H1 (cell line): Measurements from ENCODE around the gene RASA1. TPM values are rescaled to one million over a fixed set of nuclear protein-coding genes. Genes with fewer than 3 reads are reported as not detected.

ENCODE experiments used
- CTCF ChIA-PET: fragments of 300-600 bp; sonication (Branson Sonifier 250); formaldehyde crosslinking; loops from one replicate; lab custom pipeline; 2021; ENCODE audit not compliant: partially characterized antibody; lab: Charles Lee
- POLR2A ChIA-PET: fragments of 300-600 bp; sonication (Branson Sonifier 250); formaldehyde crosslinking; loops from one replicate; lab custom pipeline; 2021; ENCODE audit warnings: inconsistent platforms; ENCODE audit not compliant: partially characterized antibody; lab: Charles Lee
- DNase-seq, 2 experiments: peaks; one replicate each; pipeline versions ENCODE4 v3.0.0 to v3.0.0-alpha.2; 2010 to 2022; ENCODE audit warnings: low spot score in 2 of 2, low read depth in 1 of 2, mixed read lengths in 1 of 2
- FAIRE-seq: peaks from 2 replicates; lab custom pipeline; 2011; peaks lifted over from hg19 to GRCh38; lab: Jason Lieb, UNC
- H2AFZ ChIP-seq: 2 replicates; pipeline ENCODE4 v1.8.1; 2012; ENCODE audit warnings: low read length, inconsistent platforms
- H2AK5ac ChIP-seq: 2 replicates; pipeline ENCODE4 v1.6.1; 2013; ENCODE audit warnings: low read depth, low read length
- H2BK120ac ChIP-seq: replicated peaks from 2 replicates; pipeline ENCODE3; 2013; ENCODE audit warnings: low read depth, low read length, inconsistent platforms
- H2BK12ac ChIP-seq: 2 replicates; pipeline ENCODE4 v1.6.1; 2013; ENCODE audit warnings: low read depth, low read length
- H2BK15ac ChIP-seq: 2 replicates; pipeline ENCODE4 v1.6.1; 2013; ENCODE audit warnings: low read length
- H2BK20ac ChIP-seq: 2 replicates; pipeline ENCODE4 v1.6.1; 2013; ENCODE audit warnings: low read length
- H2BK5ac ChIP-seq: 2 replicates; pipeline ENCODE4 v1.6.1; 2013; ENCODE audit warnings: low read depth, low read length
- H3K14ac ChIP-seq: 2 replicates; pipeline ENCODE4 v1.6.1; 2013; ENCODE audit warnings: inconsistent platforms; ENCODE audit not compliant: insufficient read length
- H3K18ac ChIP-seq: 2 replicates; pipeline ENCODE4 v1.6.1; 2013; ENCODE audit warnings: low read length; ENCODE audit errors: extremely low read depth
- H3K23ac ChIP-seq: 2 replicates; pipeline ENCODE4 v1.6.1; 2013; ENCODE audit warnings: inconsistent platforms; ENCODE audit not compliant: insufficient read length
- H3K23me2 ChIP-seq: 2 replicates; pipeline ENCODE4 v1.6.1; 2013; ENCODE audit warnings: low read depth, low read length
- H3K27ac ChIP-seq: 2 replicates; pipeline ENCODE4 v1.6.1; 2011; ENCODE audit warnings: low read depth, low read length, inconsistent platforms
- H3K27me3 ChIP-seq, 4 experiments: replicated peaks in 1 of 4; 1 replicate in 1 of 4; 2 replicates in 3 of 4; pipeline versions ENCODE4 v1.6.1 to v1.8.1; 2011 to 2013; ENCODE audit warnings: low read length in 3 of 4, mild to moderate bottlenecking in 3 of 4, inconsistent platforms in 2 of 4, mixed read lengths in 2 of 4, moderate library complexity in 1 of 4; ENCODE audit not compliant: control insufficient read depth in 3 of 4, insufficient read depth in 3 of 4; ENCODE audit errors: extremely low read depth in 1 of 4
- H3K36me3 ChIP-seq, 4 experiments: 2 replicates each; pipeline versions ENCODE4 v1.6.1 to v1.8.1; 2011 to 2013; ENCODE audit warnings: mild to moderate bottlenecking in 4 of 4, low read length in 3 of 4, moderate library complexity in 2 of 4, control low read depth in 1 of 4, inconsistent platforms in 1 of 4; ENCODE audit not compliant: insufficient read depth in 4 of 4, control insufficient read depth in 2 of 4
- H3K4ac ChIP-seq: replicated peaks from 2 replicates; pipeline ENCODE3; 2013; ENCODE audit warnings: low read length, low read depth, mixed read lengths, inconsistent platforms; ENCODE audit not compliant: insufficient read length
- H3K4me1 ChIP-seq, 4 experiments: replicated peaks in 1 of 4; 1 replicate in 1 of 4; 2 replicates in 3 of 4; pipeline versions ENCODE4 v1.6.1 to v1.8.1; 2011 to 2013; ENCODE audit warnings: low read length in 3 of 4, inconsistent platforms in 2 of 4, mixed read lengths in 1 of 4; ENCODE audit not compliant: insufficient read depth in 4 of 4, control insufficient read depth in 3 of 4
- H3K4me2 ChIP-seq, 2 experiments: 2 replicates each; pipeline versions ENCODE4 v1.6.1 to v1.8.1; 2011 to 2013; ENCODE audit warnings: low read depth in 2 of 2, low read length in 2 of 2, control low read depth in 1 of 2, inconsistent platforms in 1 of 2, mild to moderate bottlenecking in 1 of 2; ENCODE audit not compliant: insufficient read depth in 1 of 2
- H3K4me3 ChIP-seq, 4 experiments: fragments of 200-600, 300-600 bp in 1 of 4; sonication (generic), shearing (Covaris generic), sonication (Bioruptor Twin) in 1 of 4; 2 replicates each; pipeline versions ENCODE4 v1.5.1 to v1.8.1; 2011 to 2016; ENCODE audit warnings: low read length in 4 of 4, low read depth in 3 of 4, control low read depth in 2 of 4, inconsistent platforms in 2 of 4, mild to moderate bottlenecking in 2 of 4, mixed read lengths in 1 of 4, moderate library complexity in 1 of 4; ENCODE audit not compliant: insufficient read depth in 2 of 4; ENCODE audit errors: extremely low read depth in 1 of 4
- H3K56ac ChIP-seq: replicated peaks from 2 replicates; pipeline ENCODE3; 2013; ENCODE audit warnings: low read depth, mild to moderate bottlenecking, mixed read lengths, low read length, inconsistent platforms; ENCODE audit not compliant: insufficient read length
- H3K79me1 ChIP-seq: 2 replicates; pipeline ENCODE4 v1.6.1; 2013; ENCODE audit warnings: low read depth, low read length, control low read depth
- H3K79me2 ChIP-seq, 2 experiments: 2 replicates each; pipeline versions ENCODE4 v1.6.1 to v1.8.1; 2012 to 2013; ENCODE audit warnings: low read length in 2 of 2, mild to moderate bottlenecking in 2 of 2, inconsistent platforms in 1 of 2; ENCODE audit not compliant: insufficient read depth in 2 of 2, control insufficient read depth in 1 of 2
- H3K9ac ChIP-seq, 4 experiments: replicated peaks in 1 of 4; 1 replicate in 1 of 4; 2 replicates in 3 of 4; pipeline versions ENCODE4 v1.6.1 to v1.8.1; 2011 to 2013; ENCODE audit warnings: low read depth in 3 of 4, low read length in 3 of 4, control low read depth in 2 of 4, mild to moderate bottlenecking in 2 of 4, moderate library complexity in 2 of 4, inconsistent platforms in 1 of 4; ENCODE audit errors: extremely low read depth in 1 of 4
- H3K9me3 ChIP-seq, 2 experiments: 2 replicates each; pipeline versions ENCODE4 v1.6.1 to v1.8.1; 2012 to 2013; ENCODE audit warnings: mild to moderate bottlenecking in 2 of 2, moderate library complexity in 2 of 2, control low read depth in 1 of 2, inconsistent platforms in 1 of 2, low read depth in 1 of 2, low read length in 1 of 2, mixed read lengths in 1 of 2; ENCODE audit not compliant: insufficient read depth in 2 of 2
- H4K20me1 ChIP-seq, 2 experiments: replicated peaks in 1 of 2; 2 replicates each; pipeline versions ENCODE3 to v1.8.1; 2011 to 2013; ENCODE audit warnings: inconsistent platforms in 2 of 2, low read length in 2 of 2, mild to moderate bottlenecking in 1 of 2; ENCODE audit not compliant: insufficient read depth in 2 of 2, control insufficient read depth in 1 of 2
- H4K5ac ChIP-seq: 2 replicates; pipeline ENCODE4 v1.6.1; 2013; ENCODE audit warnings: low read length, low read depth, mixed read lengths, inconsistent platforms; ENCODE audit not compliant: insufficient read length
- H4K8ac ChIP-seq: 2 replicates; pipeline ENCODE4 v1.8.0; 2013; ENCODE audit warnings: mild to moderate bottlenecking, moderate library complexity, low read length, inconsistent platforms; ENCODE audit not compliant: insufficient read depth; ENCODE audit errors: extremely low read depth
- H4K91ac ChIP-seq: replicated peaks from 2 replicates; pipeline ENCODE3; 2013; ENCODE audit warnings: low read length, mixed read lengths, inconsistent platforms; ENCODE audit not compliant: insufficient read length
- ASH2L ChIP-seq: fragments of 200-600, 300-600 bp; sonication (generic); IDR thresholded peaks from one replicate; pipeline ENCODE4 v1.7.1; 2017; ENCODE audit warnings: low read length
- CBX8 ChIP-seq: fragments of 300-800, 300-1000 bp; sonication (generic); IDR thresholded peaks from 2 replicates; pipeline ENCODE4 v1.7.1; 2016; ENCODE audit warnings: low read depth, low read length, borderline replicate concordance
- CTBP2 ChIP-seq: IDR thresholded peaks from 2 replicates; pipeline ENCODE4 v1.7.0; 2011; ENCODE audit warnings: borderline replicate concordance, mild to moderate bottlenecking, moderate library complexity, mixed read lengths, low read length; ENCODE audit not compliant: insufficient read depth, insufficient read length
- GABPA ChIP-seq: IDR thresholded peaks from 2 replicates; pipeline ENCODE4 v1.6.1; 2011; ENCODE audit warnings: mild to moderate bottlenecking, low read length, moderate library complexity, borderline replicate concordance; ENCODE audit not compliant: insufficient read depth
- RAD21 ChIP-seq, 2 experiments: IDR thresholded peaks in 1 of 2; conservative IDR thresholded peaks in 1 of 2; 2 replicates each; pipeline ENCODE4 v1.6.1; 2011; ENCODE audit warnings: low read depth in 2 of 2, low read length in 2 of 2, improper control_type of control experiment in 1 of 2, inconsistent platforms in 1 of 2, mild to moderate bottlenecking in 1 of 2, moderate library complexity in 1 of 2
- SAP30 ChIP-seq: fragments of 300-600 bp; sonication (generic); IDR thresholded peaks from 2 replicates; pipeline ENCODE4 v1.7.1; 2012; ENCODE audit warnings: low read length, moderate library complexity, mild to moderate bottlenecking, inconsistent platforms; ENCODE audit not compliant: insufficient read depth, insufficient replicate concordance
- SIRT6 ChIP-seq: IDR thresholded peaks from one replicate; pipeline ENCODE4 v1.7.1; 2012; ENCODE audit warnings: low read length, inconsistent platforms
- SP4 ChIP-seq: IDR thresholded peaks from 2 replicates; pipeline ENCODE4 v1.6.1; 2012; ENCODE audit warnings: low read length, inconsistent platforms
- SUZ12 ChIP-seq: fragments of 200-600 bp; sonication (generic); IDR thresholded peaks from 2 replicates; pipeline ENCODE4 v1.6.1; 2012; ENCODE audit warnings: mild to moderate bottlenecking, inconsistent platforms, low read length, moderate library complexity, mixed read lengths
- ZNF274 ChIP-seq: IDR thresholded peaks from 2 replicates; pipeline ENCODE4 v1.7.0; 2012; ENCODE audit warnings: low read length, borderline replicate concordance; ENCODE audit errors: extremely low read depth
- whole genome bisulfite sequencing, 2 experiments: shearing (Covaris generic) in 1 of 2; methylation state at CpG; one replicate each; pipeline versions ENCODE4 v1.1.6 to v1.1.7; 2013 to 2015; ENCODE audit warnings: low lambda C conversion rate in 2 of 2, mixed read lengths in 2 of 2, inconsistent platforms in 1 of 2, low coverage in 1 of 2, missing lambda C conversion rate in 1 of 2; ENCODE audit not compliant: insufficient replicate concordance in 2 of 2, insufficient coverage in 1 of 2, insufficient read length in 1 of 2; ENCODE audit errors: extremely low coverage in 1 of 2, missing lambda C conversion rate in 1 of 2; 5-methylcytosine and 5-hydroxymethylcytosine counted together
- polyA plus RNA-seq, 7 experiments: library from polyadenylated mRNA; depleted of rRNA in 3 of 7; stranded (reverse) in 5 of 7; unstranded in 2 of 7; fragments of >200 nt in 5 of 7; fragments of 200-250 nt in 2 of 7; gene quantifications; 1 replicate in 5 of 7; 2 replicates in 1 of 7; 4 replicates in 1 of 7; pipeline versions ENCODE4 v1.2.1 to v1.2.3, GENCODE V29; 2011 to 2013; ENCODE audit warnings: missing spikeins in 2 of 7, mixed read lengths in 2 of 7
- total RNA-seq: library from RNA; stranded (reverse); fragmentation: NEBNext Ultra II Directional; extraction: Animal tissue kit (Norgen Biotek cat#: 25700); gene quantifications from 2 replicates; pipeline ENCODE4 v1.2.1, GENCODE V29; 2021
- TF ChIP-seq, protein P1 (sequence below), 3 experiments: IDR thresholded peaks; 1 replicate in 2 of 3; 2 replicates in 1 of 3; pipeline versions ENCODE4 v1.5.1 to v1.6.1; 2011; ENCODE audit warnings: low read length in 3 of 3, mild to moderate bottlenecking in 3 of 3, inconsistent platforms in 2 of 3, low read depth in 1 of 3, moderate library complexity in 1 of 3; ENCODE audit not compliant: insufficient read depth in 1 of 3; ENCODE audit errors: control extremely low read depth in 1 of 3

RASA1 gene
- total and polyA plus RNA-seq, 2 of the 8 experiments (the other 6 are each of a cell fraction or from before 2014, with no cell fraction given) = 15.9 to 33.8 TPM

- H3K4ac ChIP-seq = no peak overlapping the region
- no peaks in the 10 kb centered on the region for H3K9me3 ChIP-seq
- WGBS, 2 experiments = 81% methylated on average over 2 of the region's 2 CpGs; no CpG with 5 or more reads in 1 of the 2 experiments
- H3K23me2 ChIP-seq = peaks cover 2% of the 10 kb centered on the region; the same call in 1 of the 2 replicates
- H2BK20ac ChIP-seq = no peak overlapping the region
- H3K79me2 ChIP-seq = no peaks in the 10 kb centered on the region
- H2BK12ac ChIP-seq = no peak overlapping the region
- H4K5ac ChIP-seq = no peak overlapping the region
- no peak overlapping the region for H2BK120ac ChIP-seq
- no peak overlapping the region for H4K91ac ChIP-seq
- H3K27me3 ChIP-seq = peaks cover 0 to 1% (median 0%) of the 10 kb centered on the region in 4 experiments; a peak in 1 of 7 replicates
- no peak overlapping the region for H2BK15ac ChIP-seq
- no peak overlapping the region for H3K9ac ChIP-seq
- no peak overlapping the region for H2AK5ac ChIP-seq
- ChIA-PET POLR2A (interaction anchor here (0.5 kb wide), 1 partner anchor 225 kb away, joined by 3 read pairs; no protein-coding TSS in a partner anchor), CTCF (interaction anchor here (0.6 to 1.0 kb wide), 3 partner anchors 21 to 783 kb away, joined by 3 read pairs; no protein-coding TSS in a partner anchor)
- no peak for DNase-seq
- no peak overlapping the region for H3K14ac ChIP-seq
- no peak overlapping the region for H4K8ac ChIP-seq
- H3K4me3 ChIP-seq = no peak overlapping the region
- no peak overlapping the region for H3K23ac ChIP-seq
- H2AFZ ChIP-seq = no peak overlapping the region
- H3K27ac ChIP-seq = no peak overlapping the region
- no peak overlapping the region for H3K4me2 ChIP-seq
- H3K79me1 ChIP-seq = no peaks in the 10 kb centered on the region
- H2BK5ac ChIP-seq = no peak overlapping the region
- no peak overlapping the region for H3K18ac ChIP-seq
- no peaks in the 10 kb centered on the region for H4K20me1 ChIP-seq
- no peak overlapping the region for H3K56ac ChIP-seq
- H3K36me3 ChIP-seq = no peaks in the 10 kb centered on the region
- no peak for FAIRE-seq
- no peaks in the 10 kb centered on the region for H3K4me1 ChIP-seq
- TF ChIP-seq CBX8 (no peak), GABPA (no peak), ZNF274 (no peak), SIRT6 (no peak), SAP30 (no peak), SP4 (no peak), CTBP2 (no peak), SUZ12 (no peak), RAD21 (IDR thresholded peaks at IDR 0.05 in 1 of 2, conservative IDR thresholded peaks at IDR 0.05 in 1 of 2; ENCODE audit: low read depth in 2 of 2, low read length in 2 of 2) (no peak), ASH2L (no peak)
- TF ChIP-seq, protein P1, sequence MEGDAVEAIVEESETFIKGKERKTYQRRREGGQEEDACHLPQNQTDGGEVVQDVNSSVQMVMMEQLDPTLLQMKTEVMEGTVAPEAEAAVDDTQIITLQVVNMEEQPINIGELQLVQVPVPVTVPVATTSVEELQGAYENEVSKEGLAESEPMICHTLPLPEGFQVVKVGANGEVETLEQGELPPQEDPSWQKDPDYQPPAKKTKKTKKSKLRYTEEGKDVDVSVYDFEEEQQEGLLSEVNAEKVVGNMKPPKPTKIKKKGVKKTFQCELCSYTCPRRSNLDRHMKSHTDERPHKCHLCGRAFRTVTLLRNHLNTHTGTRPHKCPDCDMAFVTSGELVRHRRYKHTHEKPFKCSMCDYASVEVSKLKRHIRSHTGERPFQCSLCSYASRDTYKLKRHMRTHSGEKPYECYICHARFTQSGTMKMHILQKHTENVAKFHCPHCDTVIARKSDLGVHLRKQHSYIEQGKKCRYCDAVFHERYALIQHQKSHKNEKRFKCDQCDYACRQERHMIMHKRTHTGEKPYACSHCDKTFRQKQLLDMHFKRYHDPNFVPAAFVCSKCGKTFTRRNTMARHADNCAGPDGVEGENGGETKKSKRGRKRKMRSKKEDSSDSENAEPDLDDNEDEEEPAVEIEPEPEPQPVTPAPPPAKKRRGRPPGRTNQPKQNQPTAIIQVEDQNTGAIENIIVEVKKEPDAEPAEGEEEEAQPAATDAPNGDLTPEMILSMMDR (IDR thresholded peaks at IDR 0.05; ENCODE audit: control extremely low read depth in 1 of 3, insufficient read depth in 1 of 3, low read depth in 1 of 3, low read length in 3 of 3) = no peak
Measured at GRCh38 chr5:87432460-87432859, 164.8 kb downstream of the RASA1 start.
